ENCODE data around the gene HOXD4.

The HOXD4 gene

GRCh38 chr2:176173567-176174381, 22.4 kb downstream of the HOXD4 start:
- no peak for DNase-seq

- no peak for DNase-seq
Measured at GRCh38 chr2:176174382-176174823, 23.1 kb downstream of the HOXD4 start.

DNA sequence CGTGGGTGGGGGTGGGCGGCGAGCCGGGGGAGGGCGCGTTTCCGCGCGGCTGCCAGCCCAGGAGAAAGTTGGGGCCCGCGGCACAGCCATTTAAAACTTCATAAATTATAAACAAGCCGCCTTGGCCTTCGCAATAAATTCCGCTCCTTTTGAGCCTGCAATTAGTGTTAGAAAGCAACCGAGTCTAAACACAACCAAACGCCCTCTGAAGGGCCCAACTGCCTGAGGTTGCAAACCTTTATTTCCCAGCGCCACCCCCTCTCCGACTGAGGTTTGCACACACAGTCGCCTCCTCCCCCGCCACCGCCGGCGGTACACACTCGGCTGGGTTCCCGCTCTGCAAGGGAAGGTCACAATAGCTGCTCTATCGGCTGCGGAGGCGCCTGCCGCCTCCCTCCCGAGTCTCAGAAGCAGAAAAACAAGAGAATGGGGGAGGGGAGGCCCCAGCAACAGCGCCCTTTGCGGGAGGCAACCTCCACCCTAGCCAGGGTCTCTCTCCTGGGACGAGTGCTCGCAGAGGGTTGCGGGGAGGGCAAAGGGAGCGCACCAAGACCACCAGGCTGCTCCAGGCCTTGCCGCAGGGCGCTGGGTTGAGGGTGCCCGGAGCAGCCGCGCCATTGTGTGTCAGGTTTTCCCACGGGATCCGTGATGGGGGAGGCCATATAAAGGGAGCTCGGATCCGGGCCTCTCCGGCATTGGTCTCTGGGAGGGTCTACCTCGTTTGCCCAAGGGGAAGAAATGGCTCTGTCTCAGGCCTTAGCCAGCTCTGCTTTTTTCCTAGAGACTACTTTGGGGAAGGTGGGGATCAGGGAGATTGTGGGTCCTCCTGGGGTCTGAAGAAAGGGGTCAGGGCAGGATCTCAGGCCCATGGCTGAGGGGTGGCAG, 23.7 kb downstream of the HOXD4 start:
- no peak for DNase-seq

- DNase-seq: no peak
Measured at GRCh38 chr2:176175709-176176607, 24.6 kb downstream of the HOXD4 start.

DNA sequence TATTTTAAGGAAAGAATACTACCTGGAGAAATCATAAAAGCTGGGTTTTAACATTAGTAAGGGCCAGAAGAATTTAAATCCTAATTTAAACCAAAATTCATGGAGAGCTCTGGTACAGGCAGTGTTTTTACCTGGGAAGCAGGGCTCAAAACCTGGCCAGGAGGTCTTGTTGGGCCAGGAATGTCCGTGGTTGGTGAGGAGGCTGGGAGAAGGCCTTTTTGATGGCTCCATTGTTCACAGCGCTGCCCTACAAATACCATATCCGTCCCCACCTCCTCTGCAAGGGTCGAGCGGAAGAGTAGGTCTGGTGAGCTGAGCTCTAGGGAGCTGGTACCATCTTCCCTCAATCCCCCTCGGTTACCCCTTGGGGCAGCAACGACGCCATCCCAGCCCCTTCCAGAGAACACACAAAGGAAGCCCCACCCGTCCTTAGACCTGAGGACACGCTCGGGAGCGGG, 26.3 kb downstream of the HOXD4 start:
- DNase-seq: no peak

GRCh38 chr2:176178038-176178756, 26.8 kb downstream of the HOXD4 start:
- DNase-seq: no peak

GRCh38 chr2:176178757-176179295, 27.5 kb downstream of the HOXD4 start:
- no peak for DNase-seq

- no peak for DNase-seq
Measured at GRCh38 chr2:176181551-176181950, 30.2 kb downstream of the HOXD4 start.

GRCh38 chr2:176182671-176183070, 31.3 kb downstream of the HOXD4 start:
- DNase-seq: no peak

DNA sequence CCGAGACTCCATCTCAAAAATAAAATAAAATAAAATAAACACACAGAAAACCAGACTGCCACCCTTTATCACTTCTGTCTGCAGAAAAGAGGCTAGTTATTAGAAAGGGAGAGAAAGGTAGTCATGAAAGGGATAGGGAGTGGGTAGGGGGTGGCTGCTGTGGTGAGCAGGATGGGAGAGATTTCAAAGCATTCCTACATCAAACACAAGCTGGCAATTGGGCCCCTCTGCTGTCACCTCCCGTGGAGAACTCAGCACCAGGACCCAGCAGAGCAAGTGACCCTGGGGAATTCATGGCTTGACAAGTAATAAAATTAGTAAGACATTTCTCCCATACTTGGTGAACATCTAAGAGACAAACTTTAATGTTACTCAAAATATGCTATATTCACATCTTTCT, 33.4 kb downstream of the HOXD4 start:
- DNase-seq: no peak

- no peak for DNase-seq
Measured at GRCh38 chr2:176186024-176186423, 34.7 kb downstream of the HOXD4 start.

- no peak for DNase-seq
Measured at GRCh38 chr2:176187200-176187898, 36.0 kb downstream of the HOXD4 start.

DNA sequence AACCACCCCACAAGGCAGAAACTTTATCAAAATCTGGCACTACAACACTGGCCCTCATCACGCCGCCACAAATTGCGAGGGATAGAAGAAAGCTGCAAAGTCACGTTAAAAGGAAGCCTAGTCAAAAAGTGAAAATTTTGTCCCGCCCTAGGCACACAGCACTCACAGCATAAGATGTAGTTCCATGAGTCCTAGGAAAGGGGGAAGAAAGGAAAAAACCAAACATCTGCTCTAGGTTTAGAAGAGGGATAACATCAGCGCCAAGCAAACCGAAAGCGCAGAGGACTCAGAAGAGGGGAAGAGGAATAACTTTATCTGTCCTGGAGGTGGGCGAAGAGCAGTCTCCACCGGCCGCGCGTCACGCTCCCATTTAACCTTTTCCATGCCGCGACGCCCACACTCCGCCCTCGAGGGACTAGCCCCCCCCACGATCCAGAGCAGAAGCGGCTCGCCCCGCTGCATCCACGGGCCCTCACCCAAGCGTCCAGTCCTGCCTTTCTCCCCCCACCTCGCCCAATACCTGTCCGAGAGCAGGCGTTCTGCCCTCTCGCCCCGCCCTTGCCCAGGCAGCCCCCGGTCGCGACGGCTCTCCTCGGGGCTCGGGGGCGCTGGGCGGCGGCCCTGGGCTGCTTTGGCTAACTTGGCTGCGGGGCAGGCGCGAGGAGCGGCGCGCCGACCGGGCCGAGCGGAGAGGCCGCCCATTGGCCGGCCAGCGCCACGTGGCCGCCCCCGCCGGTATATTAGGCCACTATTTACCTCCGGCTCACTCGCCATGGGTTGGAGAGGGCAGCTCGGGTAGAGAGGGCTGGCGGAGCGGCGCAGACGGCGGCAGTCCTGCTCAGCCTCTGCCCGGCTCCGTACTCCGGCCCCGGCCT, 36.8 kb downstream of the HOXD4 start, which contains the start of gene HOXD1:
HOXD1 (plus strand) TSS at position 770 of the 875 bp plus-strand sequence. CDS start 134 bp downstream, outside the sequence.
- no peak for DNase-seq

GRCh38 chr2:176188774-176189680, 37.7 kb downstream of the HOXD4 start:
- peak in 1 of 2 experiments; percentile 7 for DNase-seq

- no peak for DNase-seq
Measured at GRCh38 chr2:176189681-176190641, 38.6 kb downstream of the HOXD4 start.

DNA sequence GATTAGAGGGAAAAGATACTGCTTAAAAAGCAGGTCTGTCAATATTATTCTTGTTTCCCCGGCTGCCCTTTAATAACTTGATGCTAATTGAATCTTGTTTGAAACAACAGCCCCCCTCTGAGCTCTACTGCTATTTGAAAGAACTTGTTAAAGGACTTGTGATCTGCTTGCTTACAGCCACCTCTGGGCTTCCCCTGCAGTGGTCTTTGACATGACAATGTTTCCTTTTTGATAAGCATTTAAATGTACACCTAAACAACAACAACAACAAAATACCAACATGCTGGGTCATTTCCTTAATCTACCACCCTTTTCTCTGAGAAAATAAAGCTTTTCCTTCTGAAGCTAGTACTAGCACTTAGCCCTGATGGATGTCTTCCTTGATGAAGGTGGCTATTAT, 41.0 kb downstream of the HOXD4 start:
- DNase-seq: no peak

DNA sequence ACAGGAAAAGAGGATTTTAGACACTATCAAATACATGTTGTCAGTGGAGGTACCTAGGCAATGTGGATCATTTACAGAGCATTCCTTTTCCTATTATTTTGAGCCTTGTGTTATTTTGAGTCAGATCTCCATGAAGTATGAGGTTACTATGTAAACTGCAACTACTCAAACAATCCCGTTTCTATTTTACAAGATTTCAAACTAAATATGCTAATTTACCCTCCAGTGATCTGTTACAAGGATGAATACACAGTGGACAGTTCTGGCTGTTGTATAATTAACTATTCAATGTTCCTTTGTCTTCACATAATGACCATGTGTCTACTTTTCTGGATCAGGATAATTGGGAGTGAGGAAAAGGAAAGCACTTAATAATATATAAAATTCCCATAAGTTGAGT, 41.7 kb downstream of the HOXD4 start:
- no peak for DNase-seq

GRCh38 chr2:176199902-176200301, 48.6 kb downstream of the HOXD4 start:
- no peak for DNase-seq
